ENCODE results near the gene ROM1.
"Not testable (repeated sequence)": the region's sequence is repeated elsewhere in the genome, so short reads cannot be mapped to it uniquely, and the experiment has no call there.

The ROM1 gene

GRCh38 chr11:62612366-62613290 lies at the start of gene ROM1, which contains the start of gene EML3:
Gene ROM1, plus strand, starts transcription at chr11:62613257. Its CDS starts 25 bp downstream, at chr11:62613282.
Gene EML3, minus strand, starts transcription at chr11:62612775. Its CDS starts 318 bp downstream, at chr11:62612457.
- peak; percentile 77 for DNase-seq (ENCODE audit: low read depth)

- DNase-seq (ENCODE audit: low read depth) = no peak
Measured at GRCh38 chr11:62565100-62565802, 47.8 kb upstream of the ROM1 start.

- no peak for DNase-seq (ENCODE audit: low read depth)
Measured at GRCh38 chr11:62566247-62566646, 46.8 kb upstream of the ROM1 start.

GRCh38 chr11:62567018-62567633 lies 45.9 kb upstream of the ROM1 start:
- DNase-seq (ENCODE audit: low read depth) = no peak

- no peak for DNase-seq (ENCODE audit: low read depth)
Measured at GRCh38 chr11:62569611-62570010, 43.4 kb upstream of the ROM1 start.

GRCh38 chr11:62570903-62571302 lies 42.2 kb upstream of the ROM1 start:
- DNase-seq (ENCODE audit: low read depth) = not testable (repeated sequence)

GRCh38 chr11:62571493-62571892 lies 41.6 kb upstream of the ROM1 start:
- not testable (repeated sequence) for DNase-seq (ENCODE audit: low read depth)

- DNase-seq (ENCODE audit: low read depth) = no peak
Measured at GRCh38 chr11:62572431-62572830, 40.6 kb upstream of the ROM1 start.

GRCh38 chr11:62573006-62573591 lies 40.0 kb upstream of the ROM1 start:
- no peak for DNase-seq (ENCODE audit: low read depth)

GRCh38 chr11:62573592-62574362 lies 39.3 kb upstream of the ROM1 start, which contains the start of gene EEF1G:
Gene EEF1G, minus strand, starts transcription at chr11:62573891. Its CDS starts 49 bp downstream, at chr11:62573842.
- peak; percentile 87 for DNase-seq (ENCODE audit: low read depth)

GRCh38 chr11:62574363-62575071 lies 38.5 kb upstream of the ROM1 start:
- no peak for DNase-seq (ENCODE audit: low read depth)

GRCh38 chr11:62575156-62575555 lies 37.9 kb upstream of the ROM1 start:
- DNase-seq (ENCODE audit: low read depth) = no peak

GRCh38 chr11:62575837-62576236 lies 37.2 kb upstream of the ROM1 start:
- no peak for DNase-seq (ENCODE audit: low read depth)

GRCh38 chr11:62577046-62577714 lies 35.9 kb upstream of the ROM1 start:
- no peak for DNase-seq (ENCODE audit: low read depth)

- no peak for DNase-seq (ENCODE audit: low read depth)
Measured at GRCh38 chr11:62578541-62578940, 34.5 kb upstream of the ROM1 start.

- DNase-seq (ENCODE audit: low read depth) = no peak
Measured at GRCh38 chr11:62579252-62579651, 33.8 kb upstream of the ROM1 start.

GRCh38 chr11:62580959-62581715 lies 31.9 kb upstream of the ROM1 start:
- no peak for DNase-seq (ENCODE audit: low read depth)

GRCh38 chr11:62581735-62582134 lies 31.3 kb upstream of the ROM1 start:
- not testable (repeated sequence) for DNase-seq (ENCODE audit: low read depth)

GRCh38 chr11:62585356-62585755 lies 27.7 kb upstream of the ROM1 start:
- DNase-seq (ENCODE audit: low read depth) = not testable (repeated sequence)

Data from stimulated activated CD8-positive, alpha-beta memory T cell treated with anti-CD3 and anti-CD28 coated beads, Interleukin-15, amount 100 ng/mL, for 24 hours (primary cell).